ENCODE data around the gene SSUH2. TPM values are rescaled to one million over a fixed set of nuclear protein-coding genes. Genes with fewer than 3 reads are reported as not detected.
A peak's percentile ranks its signal among the peaks of the same experiment; 100 is the strongest.

The SSUH2 gene
- total and polyA plus RNA-seq, 2 of the 13 experiments (the other 11 are each of a cell fraction or from before 2014, with no cell fraction given), result 38.1 to 136 TPM

- peak; percentile 28; the same call in 1 of the 2 replicates for TF ChIP-seq AHDC1 (CRISPR knock-in tag; IDR thresholded peaks at IDR 0.05; ENCODE audit: borderline replicate concordance)
- peak; percentile 84 for TF ChIP-seq FOSL2 (CRISPR knock-in tag; IDR thresholded peaks at IDR 0.05)
- 0 out of 2 replicates have a peak, but pooled peaks have one; percentile 35 for TF ChIP-seq MEIS2 (CRISPR knock-in tag; IDR thresholded peaks at IDR 0.05)
- TF ChIP-seq ZBTB38 (CRISPR knock-in tag; IDR thresholded peaks at IDR 0.05), result 0 out of 2 replicates have a peak, but pooled peaks have one; percentile 32
- TF ChIP-seq DRAP1 (CRISPR knock-in tag; IDR thresholded peaks at IDR 0.05), result peak; percentile 36; the same call in 1 of the 2 replicates
- TF ChIP-seq ATRX (CRISPR knock-in tag; IDR thresholded peaks at IDR 0.05; ENCODE audit: borderline replicate concordance), result no peak
- TF ChIP-seq SAP130 (CRISPR knock-in tag; IDR thresholded peaks at IDR 0.05; ENCODE audit: low read depth), result peak; percentile 77
- TF ChIP-seq HDAC2 (CRISPR knock-in tag; IDR thresholded peaks at IDR 0.05), result 0 out of 2 replicates have a peak, but pooled peaks have one; percentile 35
- TF ChIP-seq GFI1 (CRISPR knock-in tag; IDR thresholded peaks at IDR 0.05; ENCODE audit: borderline replicate concordance), result no peak
- TF ChIP-seq JUND (CRISPR knock-in tag; IDR thresholded peaks at IDR 0.05), result 0 out of 2 replicates have a peak, but pooled peaks have one; percentile 22
- peak; percentile 72; the same call in 1 of the 2 replicates for TF ChIP-seq ZNF644 (CRISPR knock-in tag; IDR thresholded peaks at IDR 0.05; ENCODE audit: low read depth)
- TF ChIP-seq XRCC5 (optimal IDR thresholded peaks at IDR 0.05; ENCODE audit: low read length), result peak; percentile 32
- peak; percentile 63; the same call in 1 of the 3 replicates for TF ChIP-seq MXI1 (IDR thresholded peaks at IDR 0.05; ENCODE audit: borderline replicate concordance, low read depth, low read length)
- TF ChIP-seq GATAD2A (CRISPR knock-in tag; IDR thresholded peaks at IDR 0.05), result 0 out of 2 replicates have a peak, but pooled peaks have one; percentile 35
- no peak for TF ChIP-seq MED8 (CRISPR knock-in tag; IDR thresholded peaks at IDR 0.05; ENCODE audit: insufficient replicate concordance)
- TF ChIP-seq NR2F6 (IDR thresholded peaks at IDR 0.05), result no peak
- TF ChIP-seq NR2F6 (CRISPR knock-in tag; IDR thresholded peaks at IDR 0.05), result peak; percentile 42; the same call in 1 of the 2 replicates
- TF ChIP-seq IRF2 (CRISPR knock-in tag; IDR thresholded peaks at IDR 0.05), result peak; percentile 70; the same call in 1 of the 2 replicates
- TF ChIP-seq ARID2 (CRISPR knock-in tag; IDR thresholded peaks at IDR 0.05; ENCODE audit: borderline replicate concordance), result no peak
- 0 out of 2 replicates have a peak, but pooled peaks have one; percentile 18 for TF ChIP-seq ATF2 (CRISPR knock-in tag; IDR thresholded peaks at IDR 0.05)
- peak; percentile 36; the same call in 1 of the 2 replicates for TF ChIP-seq RXRB (CRISPR knock-in tag; IDR thresholded peaks at IDR 0.05; ENCODE audit: borderline replicate concordance)
- peak; percentile 69 for TF ChIP-seq FOXA3 (CRISPR knock-in tag; IDR thresholded peaks at IDR 0.05)
- TF ChIP-seq ARID3A (IDR thresholded peaks at IDR 0.05; ENCODE audit: low read depth, low read length), result peak; percentile 57; the same call in 1 of the 2 replicates
These were observed 9.3 kb upstream of the SSUH2 start (continued) for GRCh38 chr3:8653800-8654408.

Measured in HepG2 (cell line).